ENCODE results near the gene CYFIP2. TPM values are rescaled to one million over a fixed set of nuclear protein-coding genes. Genes with fewer than 3 reads are reported as not detected.

CYFIP2 gene
- polyA plus RNA-seq, 1 donor (not counting 4 experiments of a cell fraction or from before 2014, with no cell fraction given), result 0.62 TPM

DNA sequence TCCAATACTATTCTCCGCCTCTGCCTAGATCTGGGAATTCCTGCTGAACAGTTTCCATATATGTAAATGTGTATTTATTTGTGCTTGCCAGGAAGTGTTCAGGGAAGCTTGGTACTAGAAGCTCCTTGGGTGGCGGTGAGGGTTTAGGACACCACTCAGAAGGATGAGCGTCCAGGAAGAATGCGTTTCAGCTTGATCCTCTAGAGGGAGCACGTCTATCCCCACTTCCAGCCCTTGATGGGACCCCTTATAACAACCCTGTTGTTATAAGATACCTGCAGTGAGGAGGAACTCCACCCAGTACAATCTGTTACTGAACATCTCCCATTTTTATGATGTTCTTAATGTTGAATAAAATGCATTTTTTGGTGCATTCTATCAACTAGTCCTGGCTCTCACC lies 88.9 kb downstream of the CYFIP2 start:
- dilution Hi-C loops (cut with MboI; ENCODE audit: extremely low pct_ligation_motif_present, low sequenced_read_pairs), result no loop called here
- Histone ChIP-seq H3K9me1 (ENCODE audit: control insufficient read depth, extremely low read depth, insufficient read depth, low read length) (no peaks in the 10 kb centered on the region), H3K79me2 (ENCODE audit: control insufficient read depth, insufficient read depth, low read length) (no peaks in the 10 kb centered on the region), H3K36me3 (ENCODE audit: control insufficient read depth in 2 of 2, extremely low read depth in 1 of 2, insufficient read depth in 2 of 2, low read length in 2 of 2) (no peaks in the 10 kb centered on the region), H4K20me1 (ENCODE audit: control insufficient read depth, extremely low read depth, insufficient read depth, low read length) (no peaks in the 10 kb centered on the region), H3K9me3 (ENCODE audit: control insufficient read depth, low read depth, low read length) (no peaks in the 10 kb centered on the region), H3K27me3 (ENCODE audit: control insufficient read depth, extremely low read depth, insufficient read depth, low read length) (no peaks in the 10 kb centered on the region), H3K9ac (ENCODE audit: control insufficient read depth, extremely low read depth, insufficient read depth, low read length) (no peak overlapping the region), H3K4me2 (ENCODE audit: control insufficient read depth, extremely low read depth, insufficient read depth, low read depth, low read length) (no peak overlapping the region), H3K27ac (ENCODE audit: control insufficient read depth, insufficient read depth, low read length) (no peak overlapping the region), H3K4me3 (ENCODE audit: control insufficient read depth in 2 of 3, extremely low read depth in 1 of 3, insufficient read depth in 2 of 3, low read depth in 1 of 3, low read length in 3 of 3) (no peak overlapping the region), H3K4me1 (ENCODE audit: control insufficient read depth, extremely low read depth, insufficient read depth, low read length) (no peaks in the 10 kb centered on the region), H2AFZ (ENCODE audit: control insufficient read depth, low read length) (no peak overlapping the region)
- no peak for TF ChIP-seq EZH2 (IDR thresholded peaks at IDR 0.05; ENCODE audit: low read length)
- TF ChIP-seq, protein P1, sequence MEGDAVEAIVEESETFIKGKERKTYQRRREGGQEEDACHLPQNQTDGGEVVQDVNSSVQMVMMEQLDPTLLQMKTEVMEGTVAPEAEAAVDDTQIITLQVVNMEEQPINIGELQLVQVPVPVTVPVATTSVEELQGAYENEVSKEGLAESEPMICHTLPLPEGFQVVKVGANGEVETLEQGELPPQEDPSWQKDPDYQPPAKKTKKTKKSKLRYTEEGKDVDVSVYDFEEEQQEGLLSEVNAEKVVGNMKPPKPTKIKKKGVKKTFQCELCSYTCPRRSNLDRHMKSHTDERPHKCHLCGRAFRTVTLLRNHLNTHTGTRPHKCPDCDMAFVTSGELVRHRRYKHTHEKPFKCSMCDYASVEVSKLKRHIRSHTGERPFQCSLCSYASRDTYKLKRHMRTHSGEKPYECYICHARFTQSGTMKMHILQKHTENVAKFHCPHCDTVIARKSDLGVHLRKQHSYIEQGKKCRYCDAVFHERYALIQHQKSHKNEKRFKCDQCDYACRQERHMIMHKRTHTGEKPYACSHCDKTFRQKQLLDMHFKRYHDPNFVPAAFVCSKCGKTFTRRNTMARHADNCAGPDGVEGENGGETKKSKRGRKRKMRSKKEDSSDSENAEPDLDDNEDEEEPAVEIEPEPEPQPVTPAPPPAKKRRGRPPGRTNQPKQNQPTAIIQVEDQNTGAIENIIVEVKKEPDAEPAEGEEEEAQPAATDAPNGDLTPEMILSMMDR (optimal IDR thresholded peaks at IDR 0.05 in 1 of 3, IDR thresholded peaks at IDR 0.05 in 1 of 3, conservative IDR thresholded peaks at IDR 0.05 in 1 of 3; ENCODE audit: extremely low read depth in 1 of 3, insufficient read depth in 2 of 3, low read length in 3 of 3), result peak; percentile 31 to 54 (median 48)
- DNase-seq (ENCODE audit: low read depth, low spot score), result no peak
- no peak for FAIRE-seq

GRCh38 chr5:157356576-157356975 lies 90.7 kb downstream of the CYFIP2 start:
- FAIRE-seq, result no peak

More at GRCh38 chr5:157356576-157356975, 90.7 kb downstream of the CYFIP2 start:
- Histone ChIP-seq H3K27me3 (ENCODE audit: control insufficient read depth, extremely low read depth, insufficient read depth, low read length) (no peaks in the 10 kb centered on the region), H3K4me3 (ENCODE audit: control insufficient read depth in 2 of 3, extremely low read depth in 1 of 3, insufficient read depth in 2 of 3, low read depth in 1 of 3, low read length in 3 of 3) (no peak overlapping the region), H3K9ac (ENCODE audit: control insufficient read depth, extremely low read depth, insufficient read depth, low read length) (no peak overlapping the region), H3K79me2 (ENCODE audit: control insufficient read depth, insufficient read depth, low read length) (no peaks in the 10 kb centered on the region), H3K27ac (ENCODE audit: control insufficient read depth, insufficient read depth, low read length) (no peak overlapping the region), H3K9me3 (ENCODE audit: control insufficient read depth, low read depth, low read length) (no peaks in the 10 kb centered on the region), H2AFZ (ENCODE audit: control insufficient read depth, low read length) (no peak overlapping the region), H3K4me1 (ENCODE audit: control insufficient read depth, extremely low read depth, insufficient read depth, low read length) (no peaks in the 10 kb centered on the region), H3K36me3 (ENCODE audit: control insufficient read depth in 2 of 2, extremely low read depth in 1 of 2, insufficient read depth in 2 of 2, low read length in 2 of 2) (no peaks in the 10 kb centered on the region), H3K9me1 (ENCODE audit: control insufficient read depth, extremely low read depth, insufficient read depth, low read length) (no peaks in the 10 kb centered on the region), H3K4me2 (ENCODE audit: control insufficient read depth, extremely low read depth, insufficient read depth, low read depth, low read length) (no peak overlapping the region), H4K20me1 (ENCODE audit: control insufficient read depth, extremely low read depth, insufficient read depth, low read length) (no peaks in the 10 kb centered on the region)
- TF ChIP-seq, protein P1 (optimal IDR thresholded peaks at IDR 0.05 in 1 of 3, IDR thresholded peaks at IDR 0.05 in 1 of 3, conservative IDR thresholded peaks at IDR 0.05 in 1 of 3; ENCODE audit: extremely low read depth in 1 of 3, insufficient read depth in 2 of 3, low read length in 3 of 3), result no peak
- TF ChIP-seq EZH2 (IDR thresholded peaks at IDR 0.05; ENCODE audit: low read length), result no peak
- no peak for DNase-seq (ENCODE audit: low read depth, low spot score)
- dilution Hi-C loops (cut with MboI; ENCODE audit: extremely low pct_ligation_motif_present, low sequenced_read_pairs), result no loop called here
